Loucy (cell line): ENCODE results near the gene STARD6.
"Not testable (repeated sequence)": the region's sequence is repeated elsewhere in the genome, so short reads cannot be mapped to it uniquely, and the experiment has no call there.

Experiments used
- H2AFZ ChIP-seq: fragments of 200-600 bp; sonication (generic); 2 replicates; pipeline ENCODE4 v1.6.0; 2016; ENCODE audit warnings: antibody characterized with exemption, mild to moderate bottlenecking, low read length, moderate library complexity
- H3F3A ChIP-seq: fragments of 200-600 bp; 2 replicates; pipeline ENCODE4 v1.6.0; 2016; ENCODE audit warnings: antibody characterized with exemption, low read depth, mild to moderate bottlenecking
- H3K27me3 ChIP-seq: fragments of 200-600 bp; sonication (generic); 2 replicates; pipeline ENCODE4 v1.6.1; 2014; ENCODE audit warnings: low read length, mild to moderate bottlenecking; ENCODE audit not compliant: insufficient read depth, poor library complexity, severe bottlenecking
- H3K36me3 ChIP-seq: fragments of 200-600 bp; sonication (generic); 2 replicates; pipeline ENCODE4 v1.6.1; 2016; ENCODE audit warnings: low read length; ENCODE audit not compliant: insufficient read depth
- H3K4me1 ChIP-seq: fragments of 200-600 bp; sonication (generic); 2 replicates; pipeline ENCODE4 v1.5.1; 2014; ENCODE audit warnings: low read length, mild to moderate bottlenecking; ENCODE audit not compliant: insufficient read depth, poor library complexity, severe bottlenecking
- H3K4me2 ChIP-seq: fragments of 200-600 bp; sonication (generic); 2 replicates; pipeline ENCODE4 v1.6.0; 2014; ENCODE audit warnings: antibody characterized with exemption, low read length, low read depth, mild to moderate bottlenecking; ENCODE audit not compliant: poor library complexity, severe bottlenecking
- H3K4me3 ChIP-seq: fragments of 200-600 bp; sonication (generic); 2 replicates; pipeline ENCODE4 v1.5.1; 2014; ENCODE audit warnings: low read length, mild to moderate bottlenecking, mixed read lengths; ENCODE audit not compliant: poor library complexity, severe bottlenecking
- H3K79me2 ChIP-seq: fragments of 200-600 bp; sonication (generic); 2 replicates; pipeline ENCODE4 v1.6.1; 2014; ENCODE audit warnings: low read length; ENCODE audit not compliant: insufficient read depth
- H3K9ac ChIP-seq: fragments of 200-600 bp; sonication (generic); 2 replicates; pipeline ENCODE4 v1.6.0; 2014; ENCODE audit warnings: mild to moderate bottlenecking, low read depth, low read length, moderate library complexity; ENCODE audit not compliant: poor library complexity, severe bottlenecking
- H3K9me2 ChIP-seq: fragments of 200-600 bp; sonication (generic); replicated peaks from 2 replicates; pipeline ENCODE4 v1.6.1; 2016; ENCODE audit warnings: low read depth, low read length, mixed read lengths
- H3K9me3 ChIP-seq: fragments of 200-600 bp; sonication (generic); 2 replicates; pipeline ENCODE4 v1.6.1; 2014; ENCODE audit warnings: mild to moderate bottlenecking, antibody characterized with exemption, low read length, low read depth; ENCODE audit not compliant: insufficient read depth
- H4K20me1 ChIP-seq: fragments of 200-600 bp; sonication (generic); 2 replicates; pipeline ENCODE4 v1.6.0; 2014; ENCODE audit warnings: antibody characterized with exemption, low read length, mild to moderate bottlenecking; ENCODE audit not compliant: insufficient read depth, poor library complexity, severe bottlenecking
- CTCF ChIP-seq: fragments of 200-600 bp; sonication (generic); conservative IDR thresholded peaks from 2 replicates; pipeline ENCODE4 v1.5.1; 2014; ENCODE audit warnings: mild to moderate bottlenecking, antibody characterized with exemption, low read length
- EZH2phosphoT487 ChIP-seq: fragments of 200-600 bp; IDR thresholded peaks from 2 replicates; pipeline ENCODE4 v1.6.1; 2018; ENCODE audit warnings: antibody characterized with exemption, mild to moderate bottlenecking, moderate library complexity, borderline replicate concordance

STARD6 gene

GRCh38 chr18:54303408-54303807 is 54.2 kb downstream of the STARD6 start:
- no peak overlapping the region for H3K9ac ChIP-seq
- no peak overlapping the region for H2AFZ ChIP-seq
- H3K4me1 ChIP-seq: no peaks in the 10 kb centered on the region
- H3K27me3 ChIP-seq: no peaks in the 10 kb centered on the region
- no peak for TF ChIP-seq EZH2phosphoT487
- no peak for TF ChIP-seq CTCF
- no peaks in the 10 kb centered on the region for H3K9me2 ChIP-seq
- no peaks in the 10 kb centered on the region for H3K9me3 ChIP-seq
- no peak overlapping the region for H3K4me2 ChIP-seq
- H3K79me2 ChIP-seq: no peaks in the 10 kb centered on the region
- H3K4me3 ChIP-seq: no peak overlapping the region
- H4K20me1 ChIP-seq: no peaks in the 10 kb centered on the region
- H3K36me3 ChIP-seq: no peaks in the 10 kb centered on the region
- no peaks in the 10 kb centered on the region for H3F3A ChIP-seq

- not testable (repeated sequence) for H3K9me2 ChIP-seq, H3K36me3 ChIP-seq, H3K79me2 ChIP-seq, H3K9ac ChIP-seq, H3F3A ChIP-seq, H3K9me3 ChIP-seq, H3K4me2 ChIP-seq, H4K20me1 ChIP-seq, H2AFZ ChIP-seq, H3K4me3 ChIP-seq, H3K27me3 ChIP-seq, H3K4me1 ChIP-seq
Measured at GRCh38 chr18:54298991-54299390, 58.7 kb downstream of the STARD6 start.

- no peaks in the 10 kb centered on the region for H3K79me2 ChIP-seq
- no peaks in the 10 kb centered on the region for H3K9me2 ChIP-seq
- H3K36me3 ChIP-seq: no peaks in the 10 kb centered on the region
- H3K4me1 ChIP-seq: no peaks in the 10 kb centered on the region
- no peak overlapping the region for H3K4me3 ChIP-seq
- no peaks in the 10 kb centered on the region for H3K9me3 ChIP-seq
- H3K27me3 ChIP-seq: no peaks in the 10 kb centered on the region
- no peak for TF ChIP-seq CTCF
- no peak for TF ChIP-seq EZH2phosphoT487
- H2AFZ ChIP-seq: no peak overlapping the region
- H3K9ac ChIP-seq: no peak overlapping the region
- H3K4me2 ChIP-seq: no peak overlapping the region
- H4K20me1 ChIP-seq: no peaks in the 10 kb centered on the region
- H3F3A ChIP-seq: no peaks in the 10 kb centered on the region
Measured at GRCh38 chr18:54296062-54296461, 61.6 kb downstream of the STARD6 start.

GRCh38 chr18:54294274-54294673 is 63.4 kb downstream of the STARD6 start:
- no peaks in the 10 kb centered on the region for H3K9me2 ChIP-seq
- no peak for TF ChIP-seq EZH2phosphoT487
- no peak for TF ChIP-seq CTCF
- H2AFZ ChIP-seq: no peak overlapping the region
- H3K4me1 ChIP-seq: no peaks in the 10 kb centered on the region
- no peaks in the 10 kb centered on the region for H3K27me3 ChIP-seq
- no peaks in the 10 kb centered on the region for H3F3A ChIP-seq
- H3K79me2 ChIP-seq: no peaks in the 10 kb centered on the region
- no peaks in the 10 kb centered on the region for H4K20me1 ChIP-seq
- no peak overlapping the region for H3K9ac ChIP-seq
- H3K4me3 ChIP-seq: no peak overlapping the region
- H3K4me2 ChIP-seq: no peak overlapping the region
- H3K9me3 ChIP-seq: no peaks in the 10 kb centered on the region
- H3K36me3 ChIP-seq: no peaks in the 10 kb centered on the region
